Stimulated activated naive CD8-positive, alpha-beta T cell treated with anti-CD3 and anti-CD28 coated beads, Interleukin-15, Interleukin-2, amounts not matched to agents 100 U/mL and 50 U/mL, for 24 hours (primary cell): ENCODE data around the gene LARP7.
A peak's percentile ranks its signal among the peaks of the same experiment; 100 is the strongest.
"Not testable (repeated sequence)": the region's sequence is repeated elsewhere in the genome, so short reads cannot be mapped to it uniquely, and the experiment has no call there.

ENCODE experiments used
- ATAC-seq: fragments of 150-1000 bp; cut with Tn5 transposase; one replicate; pipeline ENCODE4 v1.10.0; 2021
- DNase-seq: peaks from one replicate; pipeline ENCODE4 v3.0.0; 2021

Gene LARP7

GRCh38 chr4:112650332-112650731 is 13.4 kb downstream of the LARP7 start:
- no peak for ATAC-seq

GRCh38 chr4:112651641-112652040 is 14.7 kb downstream of the LARP7 start:
- ATAC-seq (no peak), DNase-seq (no peak)

More at GRCh38 chr4:112650332-112650731, 13.4 kb downstream of the LARP7 start:
- DNase-seq: no peak

- ATAC-seq: no peak
- no peak for DNase-seq
These were observed 15.3 kb downstream of the LARP7 start for GRCh38 chr4:112652216-112652615.

GRCh38 chr4:112655270-112655669 is 18.3 kb downstream of the LARP7 start:
- DNase-seq: no peak
- no peak for ATAC-seq

DNA sequence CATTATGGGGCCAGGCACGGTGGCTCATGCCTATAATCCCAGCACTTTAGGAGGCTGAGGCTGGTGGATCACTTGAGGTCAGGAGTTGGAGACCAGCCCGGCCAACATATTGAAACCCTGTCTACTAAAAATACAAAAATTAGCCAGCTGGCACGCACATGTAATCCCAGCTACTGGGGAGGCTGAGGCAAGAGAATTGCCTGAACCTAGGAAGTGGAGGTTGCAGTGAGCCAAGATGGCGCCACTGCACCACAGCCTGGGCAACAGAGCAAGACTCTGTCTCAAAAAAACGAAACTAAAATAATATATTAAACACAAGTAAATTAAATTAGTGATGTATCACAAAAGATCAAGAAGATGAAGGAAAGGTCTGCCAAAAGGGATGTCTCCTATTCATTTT is 19.2 kb downstream of the LARP7 start:
- DNase-seq, ATAC-seq: not testable (repeated sequence)

GRCh38 chr4:112664611-112665010 is 27.7 kb downstream of the LARP7 start:
- no peak for DNase-seq
- ATAC-seq: no peak

- no peak for ATAC-seq
- no peak for DNase-seq
These were observed 31.2 kb downstream of the LARP7 start for GRCh38 chr4:112668131-112668530.

- no peak for ATAC-seq
- no peak for DNase-seq
These were observed 36.1 kb downstream of the LARP7 start for GRCh38 chr4:112673076-112673475.

GRCh38 chr4:112673686-112674085 is 36.7 kb downstream of the LARP7 start:
- ATAC-seq: no peak
- no peak for DNase-seq

GRCh38 chr4:112674376-112674775 is 37.4 kb downstream of the LARP7 start:
- no peak for DNase-seq
- no peak for ATAC-seq

DNA sequence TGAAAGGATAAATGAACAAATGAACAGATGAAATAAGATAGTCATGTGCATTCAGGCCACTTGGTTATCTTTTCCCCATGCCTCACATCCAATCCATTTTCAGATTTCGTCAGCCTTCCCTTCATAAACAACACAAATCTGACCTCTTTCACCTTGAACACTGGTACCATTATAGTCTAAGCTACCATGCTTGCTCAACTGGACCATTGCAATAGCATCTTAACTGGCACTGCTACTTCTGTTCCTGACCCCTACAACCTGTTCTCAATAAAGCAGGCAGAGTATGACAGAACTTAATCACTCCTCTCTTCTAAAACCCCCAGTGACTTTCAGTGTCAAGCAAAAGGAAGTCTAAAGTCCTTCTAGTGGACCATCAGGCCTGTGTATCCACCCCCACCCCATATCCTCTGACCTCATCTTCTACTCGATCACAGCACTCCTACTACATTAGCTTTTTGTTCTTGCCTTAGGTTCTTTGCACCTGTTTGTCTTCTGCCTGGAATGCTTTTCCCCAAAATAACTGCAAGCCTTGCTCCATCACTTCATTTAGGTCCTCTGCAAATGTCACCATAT is 40.7 kb downstream of the LARP7 start:
- DNase-seq: no peak
- ATAC-seq: no peak

- no peak for ATAC-seq
- DNase-seq: no peak
These were observed 44.1 kb downstream of the LARP7 start for GRCh38 chr4:112680996-112681395.

GRCh38 chr4:112693507-112693906 is 56.6 kb downstream of the LARP7 start:
- no peak for DNase-seq
- no peak for ATAC-seq

- ATAC-seq (no peak), DNase-seq (no peak)
These were observed 63.7 kb downstream of the LARP7 start for GRCh38 chr4:112700679-112701078.

- no peak for DNase-seq
- ATAC-seq: no peak
These were observed 65.9 kb downstream of the LARP7 start for GRCh38 chr4:112702892-112703291.

GRCh38 chr4:112704322-112704721 is 67.4 kb downstream of the LARP7 start:
- no peak for ATAC-seq
- no peak for DNase-seq

DNA sequence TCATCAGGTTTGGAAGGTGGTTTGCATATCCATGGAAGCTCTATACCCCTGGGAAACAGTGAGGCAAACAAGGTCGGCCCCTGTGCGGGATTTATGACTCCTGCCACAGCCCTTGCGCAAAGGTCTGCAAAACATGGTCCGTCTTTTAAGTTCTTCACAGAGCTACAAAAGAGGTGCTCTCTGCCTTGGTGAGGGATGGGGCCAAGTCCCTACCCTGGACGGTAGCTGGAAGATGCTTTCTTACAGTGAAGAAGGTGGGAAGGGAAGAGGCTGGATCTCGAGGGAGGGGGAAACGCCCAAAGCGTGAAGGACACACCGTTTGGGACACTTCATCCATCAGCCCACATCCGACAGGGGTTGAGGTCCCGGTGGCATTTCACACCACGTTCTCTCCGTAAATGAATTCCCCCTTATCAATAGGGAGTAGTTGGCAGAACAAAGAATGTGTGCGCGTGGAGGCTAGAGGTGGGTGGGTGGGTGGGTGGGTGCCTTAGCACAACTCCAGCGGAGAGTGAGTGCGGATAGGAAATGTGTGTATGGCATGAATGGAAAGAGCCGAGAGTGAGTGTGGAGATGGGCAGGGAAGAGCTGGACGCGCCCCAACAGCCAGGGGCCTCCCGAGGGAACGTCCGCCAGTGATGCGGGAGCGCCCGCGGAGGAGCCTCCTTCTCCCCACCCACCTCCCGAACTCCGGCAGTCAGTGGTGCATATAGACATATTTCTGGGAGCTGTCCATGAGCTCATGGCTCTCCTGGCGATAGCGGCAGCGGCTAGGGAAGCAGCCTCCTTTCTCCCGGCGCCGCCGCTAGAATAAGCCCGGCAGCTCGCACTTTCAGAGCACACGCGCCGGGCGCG is 68.3 kb downstream of the LARP7 start:
- DNase-seq: no peak
- ATAC-seq: peak; percentile 15

- DNase-seq (peak; percentile 10), ATAC-seq (peak; percentile 50)
These were observed 69.2 kb downstream of the LARP7 start for GRCh38 chr4:112705891-112706839.

DNA sequence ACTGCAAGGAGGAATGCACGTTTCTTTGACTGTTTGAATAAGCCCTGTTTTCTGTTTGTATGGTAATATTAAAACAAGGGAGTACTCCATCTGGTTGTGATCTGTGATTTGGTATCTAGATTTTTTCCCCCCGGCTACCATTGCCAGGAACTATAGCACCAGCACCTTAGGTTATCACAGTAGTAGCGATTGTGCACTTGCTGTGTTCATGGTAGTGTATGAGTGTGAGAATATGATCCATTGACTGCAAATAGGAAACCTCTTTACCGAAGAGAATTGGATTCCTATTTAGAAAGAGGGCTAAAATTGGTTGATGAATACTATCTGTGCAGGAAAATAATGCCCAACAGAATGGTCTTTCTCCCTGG is 69.9 kb downstream of the LARP7 start:
- no peak for ATAC-seq
- DNase-seq: no peak
